Liver (tissue), 9 donors: ENCODE data around the gene WASL. TPM values are rescaled to one million over a fixed set of nuclear protein-coding genes. Genes with fewer than 3 reads are reported as not detected.

Experiments
- DNase-seq: peaks from one replicate; pipeline ENCODE4 v3.0.0-alpha.2; 2017; ENCODE audit warnings: low spot score
- H3K27ac ChIP-seq, 2 donors: one replicate each; pipeline ENCODE4 v1.7.0; 2013; ENCODE audit warnings: inconsistent platforms in 2 of 2, low read length in 2 of 2, control low read depth in 1 of 2, low read depth in 1 of 2, mild to moderate bottlenecking in 1 of 2
- H3K27me3 ChIP-seq, 4 donors: one replicate each; pipeline versions ENCODE4 v1.6.1 to v1.7.0; 2013; ENCODE audit warnings: low read length in 3 of 4, inconsistent platforms in 1 of 4, mild to moderate bottlenecking in 1 of 4, moderate library complexity in 1 of 4; ENCODE audit not compliant: control insufficient read depth in 4 of 4, insufficient read depth in 4 of 4
- H3K36me3 ChIP-seq, 4 donors: one replicate each; pipeline versions ENCODE4 v1.6.1 to v1.7.0; 2013; ENCODE audit warnings: low read length in 3 of 4, mild to moderate bottlenecking in 3 of 4, low read depth in 1 of 4, moderate library complexity in 1 of 4; ENCODE audit not compliant: control insufficient read depth in 4 of 4, insufficient read depth in 3 of 4
- H3K4me1 ChIP-seq, 4 donors: one replicate each; pipeline versions ENCODE4 v1.6.1 to v1.7.0; 2013; ENCODE audit warnings: low read length in 3 of 4, mild to moderate bottlenecking in 3 of 4, moderate library complexity in 1 of 4; ENCODE audit not compliant: control insufficient read depth in 4 of 4, insufficient read depth in 4 of 4
- H3K4me3 ChIP-seq, 3 donors: one replicate each; pipeline versions ENCODE4 v1.6.1 to v1.7.0; 2013; ENCODE audit warnings: low read length in 3 of 3, control low read depth in 1 of 3, low read depth in 1 of 3, mild to moderate bottlenecking in 1 of 3
- H3K9ac ChIP-seq, 2 donors: one replicate each; pipeline ENCODE4 v1.7.0; 2013; ENCODE audit warnings: low read length in 2 of 2, mild to moderate bottlenecking in 2 of 2, moderate library complexity in 2 of 2, control low read depth in 1 of 2, low read depth in 1 of 2
- H3K9me3 ChIP-seq, 4 donors: one replicate each; pipeline versions ENCODE4 v1.6.1 to v1.7.0; 2013; ENCODE audit warnings: low read length in 3 of 4; ENCODE audit not compliant: control insufficient read depth in 4 of 4
- EGR1 ChIP-seq, 2 donors: IDR thresholded peaks; 2 replicates each; pipeline ENCODE4 v1.6.1; 2016 to 2018; ENCODE audit warnings: antibody characterized with exemption in 2 of 2, low read depth in 2 of 2
- FOXA1 ChIP-seq: IDR thresholded peaks from 2 replicates; pipeline ENCODE4 v1.6.1; 2016; ENCODE audit warnings: antibody characterized with exemption
- FOXA2 ChIP-seq: IDR thresholded peaks from 2 replicates; pipeline ENCODE4 v1.6.1; 2016; ENCODE audit warnings: antibody characterized with exemption
- GABPA ChIP-seq, 2 donors: IDR thresholded peaks in 1 of 2; conservative IDR thresholded peaks in 1 of 2; 2 replicates each; pipeline ENCODE4 v1.6.1; 2016; ENCODE audit warnings: antibody characterized with exemption in 2 of 2, mild to moderate bottlenecking in 1 of 2, moderate library complexity in 1 of 2
- HNF4A ChIP-seq, 2 donors: conservative IDR thresholded peaks; 2 replicates each; pipeline ENCODE4 v1.6.1; 2016; ENCODE audit warnings: antibody characterized with exemption in 2 of 2, mild to moderate bottlenecking in 2 of 2
- HNF4G ChIP-seq: IDR thresholded peaks from 2 replicates; pipeline ENCODE4 v1.6.1; 2016; ENCODE audit warnings: antibody characterized with exemption
- JUND ChIP-seq, 2 donors: IDR thresholded peaks; 2 replicates each; pipeline ENCODE4 v1.6.1; 2016; ENCODE audit warnings: antibody characterized with exemption in 2 of 2
- NR2F2 ChIP-seq: IDR thresholded peaks from 2 replicates; pipeline ENCODE4 v1.6.1; 2016; ENCODE audit warnings: antibody characterized with exemption
- RAD21 ChIP-seq, 2 donors: IDR thresholded peaks; 2 replicates each; pipeline ENCODE4 v1.6.1; 2016; ENCODE audit warnings: antibody characterized with exemption in 2 of 2, mild to moderate bottlenecking in 2 of 2
- RXRA ChIP-seq, 2 donors: IDR thresholded peaks; 2 replicates each; pipeline ENCODE4 v1.6.1; 2017 to 2018; ENCODE audit warnings: antibody characterized with exemption in 2 of 2, mild to moderate bottlenecking in 1 of 2
- SP1 ChIP-seq: IDR thresholded peaks from 2 replicates; pipeline ENCODE4 v1.6.1; 2018; ENCODE audit warnings: antibody characterized with exemption, mild to moderate bottlenecking
- TAF1 ChIP-seq: conservative IDR thresholded peaks from 2 replicates; pipeline ENCODE4 v1.6.1; 2016; ENCODE audit warnings: antibody characterized with exemption, mild to moderate bottlenecking
- YY1 ChIP-seq: IDR thresholded peaks from 2 replicates; pipeline ENCODE4 v1.6.1; 2016; ENCODE audit warnings: antibody characterized with exemption, mild to moderate bottlenecking
- WGBS: extraction: QIAGEN DNeasy Blood & Tissue Kit; methylation state at CpG from one replicate; pipeline ENCODE4 v1.1.7; 2013; 5-methylcytosine and 5-hydroxymethylcytosine counted together
- polyA plus RNA-seq, 2 donors: library from polyadenylated mRNA; stranded (reverse) in 1 of 2; unstranded in 1 of 2; fragments of 200-250 nt in 1 of 2; fragments of >200 nt in 1 of 2; fragmentation: Nextera tagmentation in 1 of 2; extraction: Ambion mirVana in 1 of 2; gene quantifications; one replicate each; pipeline versions ENCODE4 v1.2.1 to v1.2.3, GENCODE V29; 2013 to 2015
- total RNA-seq, 2 donors: library from RNA; depleted of rRNA; stranded (reverse); fragments of >200 nt; gene quantifications; one replicate each; pipeline ENCODE4 v1.2.3, GENCODE V29; 2014
- TF ChIP-seq, protein P1 (sequence below): IDR thresholded peaks from 2 replicates; pipeline ENCODE4 v1.6.1; 2016; ENCODE audit warnings: antibody characterized with exemption, mild to moderate bottlenecking
- TF ChIP-seq, protein P2 (sequence below): IDR thresholded peaks from 2 replicates; pipeline ENCODE4 v1.6.1; 2016; ENCODE audit warnings: antibody characterized with exemption
- TF ChIP-seq, protein P3 (sequence below): IDR thresholded peaks from 2 replicates; pipeline ENCODE4 v1.6.1; 2016; ENCODE audit warnings: antibody characterized with exemption
- TF ChIP-seq, protein P4 (sequence below): IDR thresholded peaks from 2 replicates; pipeline ENCODE4 v1.6.1; 2016; ENCODE audit warnings: antibody characterized with exemption
- donor health status: healthy.
- donor health status: healthy.
- donor health status: healthy.
- donor health status: healthy.
- donor health status: healthy.

The WASL gene
- total and polyA plus RNA-seq, 4 donors, result 12.9 to 20.7 (median 18.1) TPM

DNA sequence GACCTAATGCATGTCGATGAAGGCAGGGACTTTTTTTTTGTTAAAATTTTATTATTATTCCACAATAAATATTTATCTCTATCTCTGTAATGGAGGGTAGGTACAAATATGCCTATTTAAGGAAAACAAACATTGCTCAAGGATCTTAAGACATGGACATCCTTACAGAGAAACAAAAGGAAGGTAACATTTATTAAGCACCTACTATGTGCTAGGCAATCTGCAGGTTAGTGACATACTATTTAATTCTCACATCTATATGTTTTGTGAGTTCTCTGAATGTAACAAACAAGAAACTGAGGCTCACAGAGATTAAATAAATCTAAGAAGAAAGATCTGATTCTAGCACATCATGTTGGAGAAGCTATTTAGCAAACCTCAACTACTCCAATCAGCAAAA is 61.1 kb downstream of the WASL start:
- H3K4me1 ChIP-seq, result peaks cover 0 to 8% (median 3%) of the 10 kb centered on the region in 4 donors
- no peaks in the 10 kb centered on the region for H3K9me3 ChIP-seq
- no peaks in the 10 kb centered on the region for H3K27me3 ChIP-seq
- DNase-seq, result no peak
- H3K4me3 ChIP-seq, result no peak overlapping the region
- H3K9ac ChIP-seq, result no peak overlapping the region
- peaks cover 0 to 35% (median 15%) of the 10 kb centered on the region in 4 donors for H3K36me3 ChIP-seq
- no peak overlapping the region for H3K27ac ChIP-seq
- 94% methylated on average over 1 of the region's 1 CpG for WGBS
- TF ChIP-seq JUND (IDR thresholded peaks at IDR 0.05) (no peak), GABPA (IDR thresholded peaks at IDR 0.05 in 1 of 2, conservative IDR thresholded peaks at IDR 0.05 in 1 of 2) (no peak), HNF4A (conservative IDR thresholded peaks at IDR 0.05) (no peak), FOXA1 (no peak), TAF1 (no peak), NR2F2 (no peak), RXRA (IDR thresholded peaks at IDR 0.05) (no peak), SP1 (no peak), HNF4G (no peak), EGR1 (IDR thresholded peaks at IDR 0.05; ENCODE audit: low read depth in 2 of 2) (no peak)
- TF ChIP-seq, protein P1, sequence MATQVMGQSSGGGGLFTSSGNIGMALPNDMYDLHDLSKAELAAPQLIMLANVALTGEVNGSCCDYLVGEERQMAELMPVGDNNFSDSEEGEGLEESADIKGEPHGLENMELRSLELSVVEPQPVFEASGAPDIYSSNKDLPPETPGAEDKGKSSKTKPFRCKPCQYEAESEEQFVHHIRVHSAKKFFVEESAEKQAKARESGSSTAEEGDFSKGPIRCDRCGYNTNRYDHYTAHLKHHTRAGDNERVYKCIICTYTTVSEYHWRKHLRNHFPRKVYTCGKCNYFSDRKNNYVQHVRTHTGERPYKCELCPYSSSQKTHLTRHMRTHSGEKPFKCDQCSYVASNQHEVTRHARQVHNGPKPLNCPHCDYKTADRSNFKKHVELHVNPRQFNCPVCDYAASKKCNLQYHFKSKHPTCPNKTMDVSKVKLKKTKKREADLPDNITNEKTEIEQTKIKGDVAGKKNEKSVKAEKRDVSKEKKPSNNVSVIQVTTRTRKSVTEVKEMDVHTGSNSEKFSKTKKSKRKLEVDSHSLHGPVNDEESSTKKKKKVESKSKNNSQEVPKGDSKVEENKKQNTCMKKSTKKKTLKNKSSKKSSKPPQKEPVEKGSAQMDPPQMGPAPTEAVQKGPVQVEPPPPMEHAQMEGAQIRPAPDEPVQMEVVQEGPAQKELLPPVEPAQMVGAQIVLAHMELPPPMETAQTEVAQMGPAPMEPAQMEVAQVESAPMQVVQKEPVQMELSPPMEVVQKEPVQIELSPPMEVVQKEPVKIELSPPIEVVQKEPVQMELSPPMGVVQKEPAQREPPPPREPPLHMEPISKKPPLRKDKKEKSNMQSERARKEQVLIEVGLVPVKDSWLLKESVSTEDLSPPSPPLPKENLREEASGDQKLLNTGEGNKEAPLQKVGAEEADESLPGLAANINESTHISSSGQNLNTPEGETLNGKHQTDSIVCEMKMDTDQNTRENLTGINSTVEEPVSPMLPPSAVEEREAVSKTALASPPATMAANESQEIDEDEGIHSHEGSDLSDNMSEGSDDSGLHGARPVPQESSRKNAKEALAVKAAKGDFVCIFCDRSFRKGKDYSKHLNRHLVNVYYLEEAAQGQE, result no peak
- TF ChIP-seq, protein P2, sequence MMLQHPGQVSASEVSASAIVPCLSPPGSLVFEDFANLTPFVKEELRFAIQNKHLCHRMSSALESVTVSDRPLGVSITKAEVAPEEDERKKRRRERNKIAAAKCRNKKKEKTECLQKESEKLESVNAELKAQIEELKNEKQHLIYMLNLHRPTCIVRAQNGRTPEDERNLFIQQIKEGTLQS, result no peak
- TF ChIP-seq, protein P3, sequence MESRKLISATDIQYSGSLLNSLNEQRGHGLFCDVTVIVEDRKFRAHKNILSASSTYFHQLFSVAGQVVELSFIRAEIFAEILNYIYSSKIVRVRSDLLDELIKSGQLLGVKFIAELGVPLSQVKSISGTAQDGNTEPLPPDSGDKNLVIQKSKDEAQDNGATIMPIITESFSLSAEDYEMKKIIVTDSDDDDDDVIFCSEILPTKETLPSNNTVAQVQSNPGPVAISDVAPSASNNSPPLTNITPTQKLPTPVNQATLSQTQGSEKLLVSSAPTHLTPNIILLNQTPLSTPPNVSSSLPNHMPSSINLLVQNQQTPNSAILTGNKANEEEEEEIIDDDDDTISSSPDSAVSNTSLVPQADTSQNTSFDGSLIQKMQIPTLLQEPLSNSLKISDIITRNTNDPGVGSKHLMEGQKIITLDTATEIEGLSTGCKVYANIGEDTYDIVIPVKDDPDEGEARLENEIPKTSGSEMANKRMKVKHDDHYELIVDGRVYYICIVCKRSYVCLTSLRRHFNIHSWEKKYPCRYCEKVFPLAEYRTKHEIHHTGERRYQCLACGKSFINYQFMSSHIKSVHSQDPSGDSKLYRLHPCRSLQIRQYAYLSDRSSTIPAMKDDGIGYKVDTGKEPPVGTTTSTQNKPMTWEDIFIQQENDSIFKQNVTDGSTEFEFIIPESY, result no peak

DNA sequence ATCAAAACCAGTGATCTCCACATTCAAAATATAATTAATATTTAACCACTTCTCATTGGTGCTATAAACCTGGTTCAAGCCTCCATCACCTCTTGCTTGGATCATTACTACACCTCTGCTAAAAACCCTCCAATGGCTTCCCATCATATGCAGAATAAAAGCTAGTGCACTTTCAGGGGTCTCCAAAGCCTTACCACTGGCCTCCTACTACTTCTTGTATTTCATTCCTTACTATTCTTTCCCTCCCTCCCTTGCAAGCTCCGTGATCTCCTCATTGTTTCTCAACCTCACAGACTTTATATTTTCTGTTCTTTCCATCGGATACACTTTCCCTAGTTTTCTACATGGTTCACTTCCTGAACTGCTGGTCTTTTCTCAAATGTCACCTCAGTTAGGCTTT is 61.6 kb downstream of the WASL start:
- Histone ChIP-seq H3K36me3 (peaks cover 0 to 30% (median 14%) of the 10 kb centered on the region in 4 donors), H3K27ac (no peak overlapping the region), H3K9me3 (no peaks in the 10 kb centered on the region), H3K27me3 (no peaks in the 10 kb centered on the region), H3K4me3 (no peak overlapping the region), H3K9ac (no peak overlapping the region), H3K4me1 (peaks cover 0 to 12% (median 8%) of the 10 kb centered on the region in 4 donors)
- DNase-seq, result no peak
- 94% methylated on average over 2 of the region's 2 CpGs for WGBS
- TF ChIP-seq HNF4A (conservative IDR thresholded peaks at IDR 0.05) (no peak), RXRA (IDR thresholded peaks at IDR 0.05) (no peak), EGR1 (IDR thresholded peaks at IDR 0.05; ENCODE audit: low read depth in 2 of 2) (no peak), SP1 (no peak), RAD21 (IDR thresholded peaks at IDR 0.05) (no peak), NR2F2 (no peak), FOXA1 (no peak), GABPA (IDR thresholded peaks at IDR 0.05 in 1 of 2, conservative IDR thresholded peaks at IDR 0.05 in 1 of 2) (no peak), HNF4G (no peak), JUND (IDR thresholded peaks at IDR 0.05) (no peak), FOXA2 (no peak), YY1 (no peak), TAF1 (no peak)
- TF ChIP-seq, protein P4, sequence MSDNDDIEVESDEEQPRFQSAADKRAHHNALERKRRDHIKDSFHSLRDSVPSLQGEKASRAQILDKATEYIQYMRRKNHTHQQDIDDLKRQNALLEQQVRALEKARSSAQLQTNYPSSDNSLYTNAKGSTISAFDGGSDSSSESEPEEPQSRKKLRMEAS, result no peak
- TF ChIP-seq, protein P3, result no peak
- TF ChIP-seq, protein P2, result no peak
- TF ChIP-seq, protein P1, result no peak
